GM12875 (cell line): ENCODE data around the gene ZRSR2.
"Not testable (repeated sequence)": the region's sequence is repeated elsewhere in the genome, so short reads cannot be mapped to it uniquely, and the experiment has no call there.

Source experiments
- H3K4me3 ChIP-seq: one replicate; pipeline ENCODE4 v1.5.1; 2011; ENCODE audit warnings: low read depth, low read length, control low read depth
- CTCF ChIP-seq: IDR thresholded peaks from 2 replicates; pipeline ENCODE4 v1.5.1; 2011; ENCODE audit warnings: low read depth, mild to moderate bottlenecking, control low read depth, inconsistent platforms, low read length, moderate library complexity, borderline replicate concordance; ENCODE audit not compliant: insufficient read depth

ZRSR2 gene

DNA sequence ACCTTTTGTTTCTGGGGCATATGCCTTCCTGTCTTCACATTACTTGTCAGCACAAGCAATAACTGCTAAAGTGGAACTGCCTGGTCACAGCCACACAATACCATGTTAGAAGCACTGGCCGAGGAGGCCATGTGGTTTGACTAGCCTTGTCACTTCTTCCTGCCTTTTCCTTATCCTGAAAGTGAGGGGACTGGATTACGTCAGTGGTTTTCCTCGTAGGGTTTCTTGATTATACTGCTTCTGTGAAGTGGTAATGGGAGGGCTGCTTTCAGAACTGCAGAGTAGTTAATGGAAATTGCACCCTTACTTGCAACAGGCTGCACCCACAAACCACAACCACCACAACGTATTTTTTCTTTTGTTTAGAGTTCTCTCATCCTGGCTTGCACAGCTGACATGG is 26.6 kb downstream of the ZRSR2 start:
- H3K4me3 ChIP-seq: no peak overlapping the region
- no peak for TF ChIP-seq CTCF

- no peak overlapping the region for H3K4me3 ChIP-seq
- TF ChIP-seq CTCF: no peak
These were observed 30.1 kb downstream of the ZRSR2 start for GRCh38 chrX:15820106-15821073.

- H3K4me3 ChIP-seq: no peak overlapping the region
- TF ChIP-seq CTCF: no peak
These were observed 32.6 kb downstream of the ZRSR2 start for GRCh38 chrX:15822922-15823321.

GRCh38 chrX:15825936-15826335 is 35.7 kb downstream of the ZRSR2 start:
- H3K4me3 ChIP-seq: no peak overlapping the region
- TF ChIP-seq CTCF: no peak

DNA sequence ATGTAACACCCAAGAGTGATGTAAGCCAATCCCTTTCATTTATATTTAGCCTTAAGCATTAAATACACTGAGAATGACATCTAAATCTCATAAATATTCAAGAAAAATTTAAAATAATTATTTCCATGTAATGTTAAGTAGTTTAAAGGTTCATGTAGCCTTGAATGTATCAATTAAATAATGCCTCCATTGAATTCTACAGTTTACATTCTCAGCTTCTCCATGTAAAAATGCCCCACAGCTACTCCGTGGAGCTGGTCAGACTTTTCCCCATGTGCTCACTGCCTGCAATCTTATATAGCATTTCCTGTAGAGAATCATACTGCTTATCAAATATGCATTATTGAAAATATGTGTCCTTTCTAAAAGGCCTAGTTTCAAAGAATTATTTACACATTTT is 38.9 kb downstream of the ZRSR2 start:
- H3K4me3 ChIP-seq: no peak overlapping the region
- TF ChIP-seq CTCF: no peak

- H3K4me3 ChIP-seq: not testable (repeated sequence)
These were observed 41.1 kb downstream of the ZRSR2 start for GRCh38 chrX:15831347-15831746.

GRCh38 chrX:15834053-15834452 is 43.8 kb downstream of the ZRSR2 start:
- TF ChIP-seq CTCF: no peak
- no peak overlapping the region for H3K4me3 ChIP-seq
